WI38 (cell line): ENCODE data around the gene MAP4K2.

Experiments used
- H3K4me3 ChIP-seq: 2 replicates; pipeline ENCODE4 v1.5.1; 2011; ENCODE audit warnings: low read depth, mild to moderate bottlenecking, control low read depth, low read length
- CTCF ChIP-seq: IDR thresholded peaks from 2 replicates; pipeline ENCODE4 v1.5.1; 2012; ENCODE audit warnings: low read depth, mild to moderate bottlenecking, control low read depth, low read length

The MAP4K2 gene

GRCh38 chr11:64799256-64799622 is 3.8 kb downstream of the MAP4K2 start:
- no peak for TF ChIP-seq CTCF
- H3K4me3 ChIP-seq = no peak overlapping the region

DNA sequence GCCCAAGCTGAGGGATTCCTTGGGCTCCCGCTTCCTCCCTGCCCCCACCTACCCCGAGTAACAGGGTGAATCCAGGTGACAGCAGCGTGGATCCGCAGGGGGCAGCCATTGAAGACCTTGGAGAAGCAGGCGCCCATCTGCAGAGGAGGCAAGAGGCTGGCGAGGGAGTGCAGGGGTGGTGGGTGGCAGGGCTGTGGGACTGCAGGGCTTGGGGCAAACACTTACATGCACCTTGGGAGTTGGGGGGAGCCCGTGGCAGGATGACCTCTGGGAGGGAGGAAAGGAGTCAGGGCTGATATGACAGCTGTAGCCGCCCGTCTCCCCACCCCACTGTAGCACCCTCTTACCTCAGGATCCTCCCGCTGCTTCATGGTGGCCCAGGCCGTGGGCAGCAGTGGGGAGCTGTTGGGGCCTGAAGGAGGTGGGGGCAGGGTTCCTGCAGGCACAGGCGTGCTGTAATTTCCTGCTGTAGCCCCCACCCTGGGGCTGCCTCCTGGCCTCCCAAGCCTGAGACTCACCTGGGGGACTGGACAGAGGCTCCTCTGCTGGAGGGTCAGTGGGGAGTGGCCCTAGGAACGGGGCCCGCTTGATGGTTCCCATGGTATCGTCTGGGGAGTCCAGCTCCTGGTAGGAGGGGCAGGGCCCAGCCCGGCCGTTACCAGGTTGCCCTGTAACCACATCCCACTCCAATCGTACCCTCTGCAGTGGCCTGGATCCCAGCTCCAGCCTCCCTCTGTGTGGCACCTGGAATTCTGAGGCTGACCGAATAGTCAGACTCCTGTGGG is 6.1 kb downstream of the MAP4K2 start:
- TF ChIP-seq CTCF = no peak
- no peak overlapping the region for H3K4me3 ChIP-seq

DNA sequence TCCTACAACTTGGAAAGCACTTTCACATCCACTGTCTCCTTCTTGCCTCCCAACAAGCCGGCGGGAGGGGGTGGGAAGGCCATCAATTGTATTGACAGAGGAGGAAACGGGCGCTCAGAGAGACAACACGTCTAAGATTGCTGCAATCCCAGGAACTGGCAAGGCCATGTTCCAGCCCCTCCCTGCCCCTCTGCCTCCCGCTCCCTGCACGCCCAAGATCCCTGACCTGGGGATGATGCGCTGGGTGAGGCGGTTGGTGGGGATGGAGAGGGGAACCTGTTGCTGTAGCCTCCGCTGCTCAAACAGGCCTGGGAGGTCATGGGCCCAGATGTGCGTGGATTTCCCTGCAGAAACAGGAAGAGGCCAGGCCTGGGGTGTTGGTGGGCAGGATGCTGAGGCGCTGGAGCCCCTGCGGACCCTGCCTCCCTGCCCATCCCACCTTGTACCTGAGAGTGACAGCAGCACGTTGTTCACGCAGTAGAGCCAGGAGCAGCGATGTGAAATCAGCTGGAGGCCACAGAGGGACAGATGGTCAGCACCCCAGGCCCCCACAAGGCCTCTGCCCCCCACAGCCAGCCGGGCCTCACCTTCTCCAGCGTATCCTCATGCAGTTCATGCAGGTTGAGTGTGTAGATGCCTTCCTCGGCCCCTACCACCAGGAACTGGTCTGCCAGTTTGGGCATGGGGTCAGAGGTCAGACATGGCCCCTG is 6.8 kb downstream of the MAP4K2 start:
- H3K4me3 ChIP-seq = no peak overlapping the region
- TF ChIP-seq CTCF = no peak

- no peak overlapping the region for H3K4me3 ChIP-seq
- TF ChIP-seq CTCF = no peak
Observed at GRCh38 chr11:64794526-64794925, 8.5 kb downstream of the MAP4K2 start.

GRCh38 chr11:64793271-64794160 is 9.5 kb downstream of the MAP4K2 start:
- no peak overlapping the region for H3K4me3 ChIP-seq
- TF ChIP-seq CTCF = no peak

DNA sequence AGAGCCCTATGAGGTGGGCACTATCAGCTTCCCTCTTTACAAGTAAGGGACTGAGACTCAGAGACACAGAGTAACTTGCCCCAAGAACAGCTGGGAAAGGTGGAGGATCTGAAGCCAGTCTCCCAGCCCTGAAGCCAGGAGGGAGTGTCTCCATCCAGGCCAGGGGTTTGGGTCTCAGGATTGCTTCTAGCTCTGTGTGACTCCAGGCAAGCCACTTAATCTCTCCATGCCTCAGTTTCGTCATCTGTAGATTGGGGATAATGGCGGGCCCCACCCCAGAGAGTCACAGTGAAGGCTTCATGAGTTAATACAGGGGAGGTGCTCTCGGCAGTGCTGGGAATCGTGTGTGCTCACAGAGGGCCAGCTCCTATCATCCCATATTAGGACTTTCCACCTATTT is 10.5 kb downstream of the MAP4K2 start:
- no peak for TF ChIP-seq CTCF
- no peak overlapping the region for H3K4me3 ChIP-seq

DNA sequence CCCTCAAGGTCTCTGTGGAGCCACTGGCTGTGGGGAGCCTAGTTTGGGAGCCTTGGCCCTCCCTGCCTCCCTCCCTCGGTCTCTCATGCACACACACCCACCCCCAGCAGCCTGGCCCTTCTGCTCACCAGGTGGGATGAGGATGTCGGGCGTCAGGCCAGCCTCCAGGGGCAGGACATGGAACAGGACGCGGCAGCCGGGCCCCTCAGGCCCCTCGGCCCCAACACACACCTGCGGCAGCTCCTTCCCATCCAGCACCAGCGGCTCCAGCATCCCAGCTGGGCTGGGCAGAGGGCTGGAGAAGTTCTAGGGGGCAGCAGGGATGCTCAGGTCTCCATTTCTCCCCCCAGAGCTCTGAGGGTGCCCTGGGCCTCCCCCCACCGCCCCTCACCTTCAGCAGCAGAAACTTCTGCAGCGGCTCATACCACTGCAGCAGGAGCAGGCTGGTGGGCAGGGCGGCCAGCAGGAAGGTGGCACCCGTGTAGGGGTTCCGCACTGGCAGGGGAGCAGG is 11.2 kb downstream of the MAP4K2 start:
- no peak overlapping the region for H3K4me3 ChIP-seq
- no peak for TF ChIP-seq CTCF
